HepG2 (cell line): ENCODE data around the gene ZMYM3. TPM values are rescaled to one million over a fixed set of nuclear protein-coding genes. Genes with fewer than 3 reads are reported as not detected.

Source experiments
- ATAC-seq: fragments of 200-7000 bp; cut with Tn5 transposase; 3 replicates; pipeline ENCODE4 v1.9.1; 2020; ENCODE audit warnings: mild to moderate bottlenecking, moderate library complexity
- BruUV-seq: library from RNA; stranded (reverse); fragments of 400-500 nt; replicated peaks from 2 replicates; lab custom pipeline; 2021; lab: Mats Ljungman, UMichigan
- CTCF ChIA-PET: fragments of 300-600 bp; formaldehyde crosslinking; extraction: SDS; loops from one replicate; lab custom pipeline; 2021; ENCODE audit warnings: low total read pairs, inconsistent platforms, low intra/inter-chr PET ratio; lab: Yijun Ruan, JAX
- POLR2A ChIA-PET: fragments of 350-600 bp; sonication (Branson Sonifier 250); formaldehyde crosslinking; loops from one replicate; lab custom pipeline; 2020; ENCODE audit warnings: antibody characterized with exemption, inconsistent platforms; lab: Yijun Ruan, JAX
- DNase-seq: peaks from one replicate; pipeline ENCODE4 v3.0.0-alpha.2; 2015; ENCODE audit warnings: low spot score
- FAIRE-seq: peaks from 3 replicates; lab custom pipeline; 2011; peaks lifted over from hg19 to GRCh38; lab: Jason Lieb, UNC
- H2AFZ ChIP-seq: one replicate; pipeline ENCODE4 v1.6.1; 2011; ENCODE audit warnings: low read length, inconsistent platforms
- H3K27ac ChIP-seq: fragments of 300-600 bp; 3 replicates; pipeline ENCODE4 v1.8.0; 2011; ENCODE audit warnings: mixed run types, mild to moderate bottlenecking, mixed read lengths, low read length, inconsistent platforms; ENCODE audit not compliant: insufficient read depth; ENCODE audit errors: extremely low read length
- H3K27me3 ChIP-seq, 2 experiments: fragments of 200-600 bp in 1 of 2; 2 replicates in 1 of 2; 3 replicates in 1 of 2; pipeline versions ENCODE4 v1.6.0 to v1.8.0; 2011; ENCODE audit warnings: low read length in 2 of 2, mild to moderate bottlenecking in 2 of 2, moderate library complexity in 2 of 2, inconsistent platforms in 1 of 2; ENCODE audit not compliant: insufficient read depth in 2 of 2, control insufficient read depth in 1 of 2
- H3K36me3 ChIP-seq, 2 experiments: fragments of 200-600 bp in 1 of 2; replicated peaks in 1 of 2; 2 replicates in 1 of 2; 3 replicates in 1 of 2; pipeline versions ENCODE4 v1.5.1 to v1.8.0; 2011; ENCODE audit warnings: low read length in 2 of 2, inconsistent platforms in 1 of 2; ENCODE audit not compliant: insufficient read depth in 2 of 2, control insufficient read depth in 1 of 2
- H3K4me1 ChIP-seq: 2 replicates; pipeline ENCODE4 v1.5.1; 2012; ENCODE audit warnings: low read length, inconsistent platforms; ENCODE audit not compliant: insufficient read depth
- H3K4me2 ChIP-seq: 2 replicates; pipeline ENCODE4 v1.6.0; 2011; ENCODE audit warnings: low read depth, low read length, inconsistent platforms
- H3K4me3 ChIP-seq, 3 experiments: fragments of 200-600 bp in 1 of 3; sonication (generic), shearing (Covaris generic) in 1 of 3; replicated peaks in 1 of 3; 2 replicates each; pipeline ENCODE4 v1.5.1; 2011 to 2016; ENCODE audit warnings: low read length in 3 of 3, inconsistent platforms in 2 of 3, low read depth in 2 of 3, mild to moderate bottlenecking in 2 of 3, control low read depth in 1 of 3, mixed read lengths in 1 of 3; ENCODE audit not compliant: insufficient read depth in 1 of 3
- H3K79me2 ChIP-seq: one replicate; pipeline ENCODE4 v1.6.1; 2011; ENCODE audit warnings: low read length, inconsistent platforms; ENCODE audit not compliant: insufficient read depth
- H3K9ac ChIP-seq: 2 replicates; pipeline ENCODE4 v1.6.0; 2011; ENCODE audit warnings: mild to moderate bottlenecking, low read depth, low read length, inconsistent platforms; ENCODE audit not compliant: insufficient read depth
- H3K9me3 ChIP-seq: 2 replicates; pipeline ENCODE4 v1.5.1; 2012; ENCODE audit warnings: mild to moderate bottlenecking, low read length
- H4K20me1 ChIP-seq: 2 replicates; pipeline ENCODE4 v1.6.0; 2011; ENCODE audit warnings: inconsistent platforms, mild to moderate bottlenecking, low read length, moderate library complexity; ENCODE audit not compliant: insufficient read depth
- AHDC1 ChIP-seq: sonication (generic); formaldehyde crosslinking; IDR thresholded peaks from 2 replicates; pipeline ENCODE4 v1.5.1; 2020; ENCODE audit warnings: mild to moderate bottlenecking, missing genetic modification reagents, borderline replicate concordance
- BRCA1 ChIP-seq: sonication (generic); formaldehyde crosslinking; IDR thresholded peaks from 2 replicates; pipeline ENCODE4 v1.4.0; 2020; ENCODE audit warnings: missing genetic modification reagents
- HOXA3 ChIP-seq: sonication (generic); formaldehyde crosslinking; IDR thresholded peaks from 2 replicates; pipeline ENCODE4 v1.5.0; 2020; ENCODE audit warnings: missing genetic modification reagents
- MED1 ChIP-seq: sonication (generic); formaldehyde crosslinking; IDR thresholded peaks from 2 replicates; pipeline ENCODE4 v1.4.0; 2020; ENCODE audit warnings: missing genetic modification reagents
- ZNF569 ChIP-seq: sonication (generic); formaldehyde crosslinking; IDR thresholded peaks from 2 replicates; pipeline ENCODE4 v1.5.0; 2020; ENCODE audit warnings: mild to moderate bottlenecking, missing genetic modification reagents, moderate library complexity, borderline replicate concordance
- ZNF574 ChIP-seq: sonication (generic); formaldehyde crosslinking; IDR thresholded peaks from 2 replicates; pipeline ENCODE4 v1.4.0; 2020; ENCODE audit warnings: missing genetic modification reagents
- ZSCAN25 ChIP-seq: sonication (generic); formaldehyde crosslinking; IDR thresholded peaks from 2 replicates; pipeline ENCODE4 v1.8.0; 2022; ENCODE audit warnings: mild to moderate bottlenecking, missing genetic modification reagents
- WGBS: methylation state at CpG from one replicate; pipeline ENCODE4 v1.1.6; 2017; ENCODE audit warnings: low lambda C conversion rate; 5-methylcytosine and 5-hydroxymethylcytosine counted together
- in situ Hi-C: cut with HindIII; loops from 2 replicates; pipeline ENCODE4 v1.10.0; 2017; ENCODE audit warnings: low pct_unique_long_range_greater_than_20kb; ENCODE audit not compliant: extremely low pct_ligation_motif_present
- intact Hi-C: fragments of 100-400 bp; cut with micrococcal nuclease; formaldehyde crosslinking; loops from one replicate; pipeline ENCODE4 v1.10.0; 2022; ENCODE audit not compliant: unreplicated experiment
- polyA plus RNA-seq, 8 experiments: library from polyadenylated mRNA; depleted of rRNA in 3 of 8; stranded (reverse) in 7 of 8; unstranded in 1 of 8; fragments of >200 nt; fragmentation: Illumina TruSeq in 4 of 8; extraction: Trizol in 4 of 8; gene quantifications; 2 replicates each; pipeline versions ENCODE4 v1.2.1 to v1.2.3, GENCODE V29; 2011 to 2016; ENCODE audit warnings: low read depth in 4 of 8, missing spikeins in 1 of 8, mixed read lengths in 1 of 8; ENCODE audit not compliant: insufficient read depth in 1 of 8
- total RNA-seq, 5 experiments: library from RNA; depleted of rRNA; stranded (reverse); fragments of >200 nt; fragmentation: Illumina TruSeq; extraction: Trizol; gene quantifications; 2 replicates each; pipeline ENCODE4 v1.2.3, GENCODE V29; 2016; ENCODE audit warnings: low read depth in 1 of 5
- TF ChIP-seq, protein P1 (sequence below), 2 experiments: sonication (generic) in 1 of 2; formaldehyde crosslinking in 1 of 2; IDR thresholded peaks; 2 replicates each; pipeline versions ENCODE4 v1.5.1 to v1.6.1; 2011 to 2020; ENCODE audit warnings: borderline replicate concordance in 1 of 2, low read depth in 1 of 2, low read length in 1 of 2, mild to moderate bottlenecking in 1 of 2, missing genetic modification reagents in 1 of 2, moderate library complexity in 1 of 2

ZMYM3 gene
- total and polyA plus RNA-seq, 2 of the 13 experiments (the other 11 are each of a cell fraction or from before 2014, with no cell fraction given) = 26.4 to 35.4 TPM

- peak; percentile 0; the same call in 1 of the 2 replicates for TF ChIP-seq ZNF574 (CRISPR knock-in tag)
- TF ChIP-seq, all 625 proteins: peak for 22
Measured at GRCh38 chrX:71215338-71215912, 38.5 kb downstream of the ZMYM3 start (continued).

GRCh38 chrX:71214604-71215337 is 39.2 kb downstream of the ZMYM3 start:
- ChIA-PET POLR2A (interaction anchor here (0.7 to 5.5 kb wide), 12 partner anchors 9 to 152 kb away, joined by 3 to 140 read pairs (median 8); partner anchors contain the start of genes GJB1, MED12, NONO and TAF1), CTCF (no interaction called here)
- Histone ChIP-seq H3K9me3 (no peaks in the 10 kb centered on the region), H3K4me1 (peaks cover 47% of the 10 kb centered on the region), H3K36me3 (no peaks in the 10 kb centered on the region), H3K9ac (peak overlapping the region; percentile 82), H4K20me1 (no peaks in the 10 kb centered on the region), H3K4me2 (peak overlapping the region; percentile 82), H2AFZ (no peak overlapping the region), H3K27me3 (no peaks in the 10 kb centered on the region; a peak in 1 of 5 replicates), H3K27ac (peak overlapping the region; percentile 91), H3K4me3 (peak overlapping the region; percentile 76 to 79 (median 78)), H3K79me2 (peaks cover 24% of the 10 kb centered on the region)
- intact Hi-C loops = loop anchor here (5.0 kb wide), 1 partner anchor 32 kb away; no protein-coding TSS in a partner anchor
- BruUV-seq = no TSS peak
- WGBS = 0% methylated on average over 2 of the region's 5 CpGs
- DNase-seq (peak; percentile 90), FAIRE-seq (peak; percentile 95), ATAC-seq (peak; percentile 92)
- in situ Hi-C loops = no loop called here
- TF ChIP-seq ZSCAN25 (CRISPR knock-in tag) (peak; percentile 24; the same call in 1 of the 2 replicates), HOXA3 (peak; percentile 15; the same call in 1 of the 2 replicates), BRCA1 (CRISPR knock-in tag) (peak; percentile 35; the same call in 1 of the 2 replicates), ZNF569 (CRISPR knock-in tag) (no peak), AHDC1 (CRISPR knock-in tag) (0 out of 2 replicates have a peak, but pooled peaks have one; percentile 34), MED1 (CRISPR knock-in tag) (peak; percentile 77)
- TF ChIP-seq, protein P1, sequence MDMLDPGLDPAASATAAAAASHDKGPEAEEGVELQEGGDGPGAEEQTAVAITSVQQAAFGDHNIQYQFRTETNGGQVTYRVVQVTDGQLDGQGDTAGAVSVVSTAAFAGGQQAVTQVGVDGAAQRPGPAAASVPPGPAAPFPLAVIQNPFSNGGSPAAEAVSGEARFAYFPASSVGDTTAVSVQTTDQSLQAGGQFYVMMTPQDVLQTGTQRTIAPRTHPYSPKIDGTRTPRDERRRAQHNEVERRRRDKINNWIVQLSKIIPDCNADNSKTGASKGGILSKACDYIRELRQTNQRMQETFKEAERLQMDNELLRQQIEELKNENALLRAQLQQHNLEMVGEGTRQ (IDR thresholded peaks at IDR 0.05; ENCODE audit: low read depth, low read length) = no peak
- TF ChIP-seq, protein P1 (CRISPR knock-in tag; IDR thresholded peaks at IDR 0.05; ENCODE audit: borderline replicate concordance) = peak; percentile 43; the same call in 1 of the 2 replicates
